KMS-11 (cell line): ENCODE measurements around the gene GAS6.

ENCODE experiments used
- H2AFZ ChIP-seq: fragments of 200-600 bp; sonication (generic); 2 replicates; pipeline ENCODE4 v1.6.1; 2016; ENCODE audit warnings: antibody characterized with exemption, mixed run types, low read depth
- H3K27ac ChIP-seq: fragments of 200-600 bp; sonication (generic); 2 replicates; pipeline ENCODE4 v1.6.1; 2016; ENCODE audit warnings: mild to moderate bottlenecking, mixed run types
- H3K27me3 ChIP-seq: fragments of 200-600 bp; sonication (generic); 2 replicates; pipeline ENCODE4 v1.6.1; 2017; ENCODE audit warnings: mild to moderate bottlenecking, low read depth, mixed run types, moderate library complexity; ENCODE audit not compliant: insufficient read depth
- H3K36me3 ChIP-seq: fragments of 200-600 bp; sonication (generic); 2 replicates; pipeline ENCODE4 v1.6.1; 2017; ENCODE audit warnings: mild to moderate bottlenecking, mixed run types; ENCODE audit not compliant: insufficient read depth
- H3K4me1 ChIP-seq: fragments of 200-600 bp; sonication (generic); 2 replicates; pipeline ENCODE4 v1.6.1; 2016; ENCODE audit warnings: mild to moderate bottlenecking, low read depth, mixed run types; ENCODE audit not compliant: poor library complexity, severe bottlenecking
- H3K4me2 ChIP-seq: fragments of 200-600 bp; sonication (generic); 2 replicates; pipeline ENCODE4 v1.7.0; 2016; ENCODE audit warnings: mild to moderate bottlenecking, mixed run types
- H3K4me3 ChIP-seq: fragments of 200-600 bp; sonication (generic); IDR thresholded peaks from 2 replicates; pipeline ENCODE4 v1.6.1; 2017; ENCODE audit warnings: low read depth, low read length, mixed read lengths; ENCODE audit not compliant: insufficient read depth
- H3K79me2 ChIP-seq: fragments of 200-600 bp; sonication (generic); 2 replicates; pipeline ENCODE4 v1.6.1; 2016; ENCODE audit warnings: low read depth, mixed run types; ENCODE audit not compliant: insufficient read depth
- H3K9ac ChIP-seq: fragments of 200-600 bp; sonication (generic); 2 replicates; pipeline ENCODE4 v1.6.1; 2016; ENCODE audit warnings: mild to moderate bottlenecking, mixed run types
- H4K20me1 ChIP-seq: fragments of 200-600 bp; sonication (generic); 2 replicates; pipeline ENCODE4 v1.6.1; 2016; ENCODE audit warnings: mild to moderate bottlenecking, mixed run types; ENCODE audit not compliant: insufficient read depth
- CTCF ChIP-seq: fragments of 200-600 bp; sonication (generic); conservative IDR thresholded peaks from 2 replicates; pipeline ENCODE4 v1.6.1; 2017; ENCODE audit warnings: low read depth, mild to moderate bottlenecking, antibody characterized with exemption, low read length, moderate library complexity, mixed read lengths

Gene GAS6

GRCh38 chr13:113802761-113803160 is 61.1 kb downstream of the GAS6 start:
- H2AFZ ChIP-seq, result no peak overlapping the region
- no peak overlapping the region for H3K9ac ChIP-seq
- no peak for TF ChIP-seq CTCF

GRCh38 chr13:113802090-113802531 is 61.8 kb downstream of the GAS6 start:
- Histone ChIP-seq H3K27ac (no peak overlapping the region), H3K4me2 (no peak overlapping the region), H3K4me1 (no peaks in the 10 kb centered on the region), H4K20me1 (no peaks in the 10 kb centered on the region), H3K36me3 (no peaks in the 10 kb centered on the region), H3K27me3 (peaks cover 5% of the 10 kb centered on the region; the same call in 1 of the 2 replicates), H3K9ac (no peak overlapping the region), H2AFZ (no peak overlapping the region), H3K79me2 (no peaks in the 10 kb centered on the region), H3K4me3 (no peak overlapping the region)
- TF ChIP-seq CTCF, result no peak

More at GRCh38 chr13:113802761-113803160, 61.1 kb downstream of the GAS6 start:
- Histone ChIP-seq H3K4me1 (no peaks in the 10 kb centered on the region), H3K27me3 (peaks cover 5% of the 10 kb centered on the region; the same call in 1 of the 2 replicates), H3K36me3 (no peaks in the 10 kb centered on the region), H3K4me2 (no peak overlapping the region), H4K20me1 (no peaks in the 10 kb centered on the region), H3K4me3 (no peak overlapping the region), H3K79me2 (no peaks in the 10 kb centered on the region), H3K27ac (no peak overlapping the region)

- Histone ChIP-seq H3K79me2 (no peaks in the 10 kb centered on the region), H3K4me1 (no peaks in the 10 kb centered on the region), H4K20me1 (no peaks in the 10 kb centered on the region), H3K36me3 (no peaks in the 10 kb centered on the region), H3K27ac (no peak overlapping the region), H3K4me3 (no peak overlapping the region), H3K27me3 (peaks cover 5% of the 10 kb centered on the region; the same call in 1 of the 2 replicates), H3K9ac (no peak overlapping the region), H2AFZ (no peak overlapping the region), H3K4me2 (no peak overlapping the region)
- TF ChIP-seq CTCF, result no peak
Measured at GRCh38 chr13:113801289-113801961, 62.5 kb downstream of the GAS6 start.

GRCh38 chr13:113800576-113800926 is 63.3 kb downstream of the GAS6 start:
- Histone ChIP-seq H3K4me3 (no peak overlapping the region), H3K4me2 (no peak overlapping the region), H3K27me3 (peaks cover 5% of the 10 kb centered on the region; the same call in 1 of the 2 replicates), H4K20me1 (no peaks in the 10 kb centered on the region), H3K27ac (no peak overlapping the region), H3K36me3 (no peaks in the 10 kb centered on the region), H3K4me1 (no peaks in the 10 kb centered on the region), H2AFZ (no peak overlapping the region), H3K9ac (no peak overlapping the region), H3K79me2 (no peaks in the 10 kb centered on the region)
- TF ChIP-seq CTCF, result no peak
